ENCODE results near the gene CAPN13.

CAPN13 gene

GRCh38 chr2:30678410-30679137, 128.7 kb downstream of the CAPN13 start:
- no peak for DNase-seq

- DNase-seq, result no peak
These were observed 129.3 kb downstream of the CAPN13 start for GRCh38 chr2:30677861-30678385.

GRCh38 chr2:30677231-30677630, 130.0 kb downstream of the CAPN13 start:
- no peak for DNase-seq

GRCh38 chr2:30675758-30676157, 131.5 kb downstream of the CAPN13 start:
- DNase-seq, result no peak

- no peak for DNase-seq
These were observed 134.1 kb downstream of the CAPN13 start for GRCh38 chr2:30673127-30673526.
